ENCODE measurements around the gene AKAP8.
"Not testable (repeated sequence)": the region's sequence is repeated elsewhere in the genome, so short reads cannot be mapped to it uniquely, and the experiment has no call there.

The AKAP8 gene

GRCh38 chr19:15372470-15372869 is 7.1 kb downstream of the AKAP8 start:
- DNase-seq: no peak

DNA sequence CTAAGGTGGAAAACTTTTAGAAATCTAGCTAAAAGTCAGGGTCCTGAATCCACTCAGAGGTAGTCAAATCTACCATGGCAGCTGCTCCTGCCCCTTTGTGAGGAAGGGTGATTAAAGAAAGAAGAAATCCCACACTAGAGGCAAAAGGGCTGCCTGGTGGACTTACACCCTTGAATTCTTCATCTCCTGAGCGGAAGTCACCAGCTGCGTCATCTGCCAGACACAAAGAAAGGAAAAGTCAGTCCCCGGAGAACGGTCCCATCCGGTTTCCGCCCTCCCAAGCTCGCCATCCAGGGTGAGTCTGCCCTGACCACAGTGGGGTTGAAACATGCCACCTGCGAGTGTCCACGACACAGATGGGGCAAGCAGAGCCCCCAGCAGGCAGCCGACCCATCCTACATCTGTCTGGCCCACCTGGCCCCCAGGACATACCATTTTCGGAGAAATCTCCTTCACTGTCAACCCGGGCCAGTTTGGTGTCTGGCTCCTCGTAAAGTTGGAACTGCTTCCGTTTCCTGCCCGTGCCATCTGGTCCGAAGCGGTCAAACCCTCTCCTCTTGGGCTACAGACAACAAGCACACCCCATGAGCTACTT is 7.7 kb downstream of the AKAP8 start:
- DNase-seq: no peak

DNA sequence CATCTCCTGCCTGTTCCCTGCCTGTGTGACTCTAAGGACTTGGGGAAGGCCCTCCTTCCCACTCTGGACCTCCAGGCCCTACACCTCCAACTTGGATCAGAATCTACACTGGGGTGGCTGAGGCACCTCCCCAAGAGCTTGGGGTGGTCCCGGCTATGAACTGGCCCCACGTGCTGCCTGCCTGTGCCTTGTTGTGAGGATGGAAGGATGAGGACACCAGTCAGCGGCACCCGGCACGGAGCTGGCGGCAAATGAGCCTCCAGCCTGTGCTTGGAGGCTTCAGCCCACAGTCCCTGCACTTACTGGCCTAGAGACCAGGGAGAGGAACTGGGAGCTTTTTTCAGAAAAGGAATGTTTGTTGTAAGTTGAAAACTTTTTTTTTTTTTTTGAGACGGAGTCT is 8.5 kb downstream of the AKAP8 start:
- DNase-seq: no peak

DNA sequence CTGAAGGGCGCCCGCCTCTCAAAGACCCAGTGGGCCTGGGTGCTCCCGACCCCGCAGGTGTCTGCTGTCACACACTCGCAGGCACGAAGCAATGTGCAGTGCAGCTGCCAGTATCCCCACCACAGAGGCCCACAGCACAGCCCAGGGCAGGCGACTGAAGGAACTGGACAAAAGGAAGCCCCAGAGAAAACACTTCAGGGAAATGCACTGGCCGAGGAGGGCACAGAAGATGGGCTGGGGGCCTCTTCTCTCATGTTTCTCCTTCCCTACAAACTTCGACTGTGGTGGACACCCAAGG is 10.0 kb downstream of the AKAP8 start:
- DNase-seq: no peak

DNA sequence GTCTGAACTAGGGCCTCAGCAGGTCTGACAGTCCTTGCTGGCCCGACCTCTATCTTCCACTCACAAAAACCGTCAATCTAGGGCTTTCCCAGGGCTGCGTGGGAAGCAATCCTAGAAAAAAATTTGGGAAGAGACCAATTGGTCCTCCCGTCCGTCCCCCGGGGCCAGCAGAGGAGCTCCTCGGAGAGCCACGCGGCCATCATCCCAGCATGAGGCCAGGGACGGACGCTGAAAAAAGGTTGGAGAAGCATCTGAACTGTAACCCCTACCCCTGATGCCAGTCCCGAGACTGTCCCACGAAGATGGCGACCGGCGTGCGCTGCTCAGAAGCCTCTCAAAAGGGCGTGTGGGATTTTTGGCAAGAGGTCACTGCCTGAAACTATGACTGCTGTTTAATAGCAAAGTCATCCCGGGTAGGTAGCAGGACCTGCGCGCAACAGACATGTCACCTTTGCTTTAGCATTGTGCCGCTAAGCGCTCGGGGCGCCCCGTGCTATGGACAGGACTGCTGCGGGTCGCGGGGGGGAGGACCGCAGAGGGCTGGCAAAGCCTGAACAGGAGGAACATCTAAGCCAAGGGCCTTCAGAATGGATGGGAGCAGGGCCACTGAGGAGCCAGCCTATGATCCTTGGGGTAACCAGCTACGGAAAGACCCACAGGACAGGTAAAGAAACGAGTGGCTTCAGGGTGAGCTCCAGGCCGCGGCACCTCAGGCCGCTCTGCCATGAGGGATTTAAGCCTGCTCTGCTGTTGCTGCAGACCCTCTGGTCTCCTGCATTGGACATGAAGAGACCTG is 10.6 kb downstream of the AKAP8 start:
- DNase-seq: no peak

DNA sequence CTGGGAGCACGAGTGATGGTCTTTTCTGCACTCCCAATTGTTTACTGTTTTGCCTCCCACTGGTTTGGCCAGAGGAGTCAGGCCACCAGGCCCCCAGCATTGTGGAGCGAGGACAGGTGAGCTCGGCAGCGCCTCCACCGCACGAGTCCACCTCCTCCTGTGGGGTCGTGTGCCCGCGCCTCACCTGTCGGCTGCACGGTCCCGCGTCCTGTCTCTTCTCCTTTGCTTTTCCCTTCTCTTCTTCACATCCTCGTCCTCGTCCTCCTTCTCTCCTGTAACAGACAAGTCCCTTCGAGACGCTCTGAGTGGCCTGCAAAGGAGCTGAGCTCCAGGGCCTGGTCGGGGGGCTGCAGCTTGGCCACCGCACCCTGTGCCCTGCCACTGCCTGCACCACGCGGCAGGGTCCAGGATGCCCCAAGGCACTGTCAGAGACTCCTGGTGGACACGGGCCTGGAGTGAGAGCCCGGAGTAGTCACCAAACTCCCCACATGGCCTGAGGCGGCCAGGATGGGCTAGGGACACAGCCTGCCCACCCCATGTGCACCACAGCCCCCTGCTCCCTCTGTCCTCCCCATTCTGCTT is 11.4 kb downstream of the AKAP8 start:
- no peak for DNase-seq

DNA sequence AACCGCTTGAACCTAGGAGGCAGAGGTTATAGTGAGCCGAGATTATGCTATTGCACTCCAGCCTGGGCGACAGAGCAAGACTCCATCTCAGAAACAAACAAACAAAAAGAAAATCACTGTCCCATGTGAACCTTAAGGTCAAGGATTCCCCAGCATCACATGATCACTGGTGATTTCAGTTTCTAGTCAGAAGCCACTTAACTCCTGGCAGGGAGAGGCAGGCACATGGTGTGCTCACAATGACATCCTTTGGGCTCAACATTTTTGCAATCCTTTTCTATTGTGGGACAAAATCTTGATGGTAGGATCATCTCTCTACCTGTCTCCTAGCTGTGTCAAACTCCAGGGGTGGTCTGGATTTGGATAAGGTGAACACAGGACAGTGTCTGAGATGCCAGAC is 12.1 kb downstream of the AKAP8 start:
- no peak for DNase-seq

- no peak for DNase-seq
Measured at GRCh38 chr19:15365264-15365663, 14.3 kb downstream of the AKAP8 start.

GRCh38 chr19:15363791-15364190 is 15.8 kb downstream of the AKAP8 start:
- not testable (repeated sequence) for DNase-seq

GRCh38 chr19:15363048-15363447 is 16.5 kb downstream of the AKAP8 start:
- DNase-seq: not testable (repeated sequence)

- not testable (repeated sequence) for DNase-seq
Measured at GRCh38 chr19:15360015-15360414, 19.6 kb downstream of the AKAP8 start.

GRCh38 chr19:15358918-15359317 is 20.7 kb downstream of the AKAP8 start:
- no peak for DNase-seq

- no peak for DNase-seq
Measured at GRCh38 chr19:15357906-15358305, 21.7 kb downstream of the AKAP8 start.

- no peak for DNase-seq
Measured at GRCh38 chr19:15354566-15355296, 24.9 kb downstream of the AKAP8 start.

DNA sequence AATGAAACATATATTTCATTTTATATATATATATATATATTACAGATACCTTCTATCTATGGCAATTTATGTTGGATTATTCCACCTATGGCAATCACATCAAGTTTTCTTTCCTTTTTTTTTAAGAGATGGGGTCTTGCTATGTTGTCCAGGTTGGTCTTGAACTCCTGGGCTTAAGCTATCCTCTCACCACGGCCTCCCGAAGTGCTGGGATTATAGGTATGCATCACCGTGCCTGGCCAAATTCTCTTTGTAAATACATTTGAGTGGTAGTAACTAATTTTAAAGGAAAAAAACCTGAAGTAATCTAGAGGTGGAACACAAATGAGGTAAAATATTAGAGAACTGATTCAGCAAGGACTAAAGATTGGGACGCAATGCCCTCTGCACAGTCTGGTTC is 25.7 kb downstream of the AKAP8 start:
- no peak for DNase-seq

DNA sequence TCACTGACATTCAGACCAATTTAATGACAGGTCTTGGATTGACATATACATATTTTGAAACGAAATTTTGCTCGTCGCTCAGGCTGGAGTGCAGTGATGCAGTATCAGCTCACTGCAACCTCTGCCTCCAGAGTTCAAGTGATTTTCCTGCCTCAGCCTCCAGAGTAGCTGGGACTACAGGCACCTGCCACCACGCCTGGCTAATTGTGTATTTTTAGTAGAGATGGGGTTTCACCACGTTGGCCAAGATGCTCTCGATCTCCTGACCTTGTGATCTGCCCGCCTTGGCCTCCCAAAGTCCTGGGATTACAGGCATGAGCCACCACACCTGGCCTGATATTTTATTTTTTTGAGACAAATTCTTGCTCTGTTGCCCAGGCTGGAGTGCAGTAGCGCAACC is 27.1 kb downstream of the AKAP8 start:
- not testable (repeated sequence) for DNase-seq

DNA sequence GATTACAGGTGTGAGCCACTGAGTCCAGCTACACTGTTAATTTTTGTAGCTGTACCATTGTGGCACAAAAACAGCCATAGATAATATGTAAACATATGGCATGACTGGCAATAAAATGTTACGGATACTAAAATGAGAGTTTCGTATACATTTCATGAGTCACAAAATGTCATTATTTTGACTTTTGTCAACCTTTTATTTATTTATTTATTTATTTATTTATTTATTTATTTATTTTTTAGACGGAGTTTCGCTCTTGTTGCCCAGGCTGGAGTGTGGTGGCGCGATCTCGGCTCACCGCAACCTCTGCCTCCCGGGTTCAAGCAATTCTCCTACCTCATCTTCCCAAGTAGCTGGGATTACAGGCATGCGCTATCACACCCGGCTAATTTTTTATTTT is 38.3 kb downstream of the AKAP8 start:
- DNase-seq: not testable (repeated sequence)

DNA sequence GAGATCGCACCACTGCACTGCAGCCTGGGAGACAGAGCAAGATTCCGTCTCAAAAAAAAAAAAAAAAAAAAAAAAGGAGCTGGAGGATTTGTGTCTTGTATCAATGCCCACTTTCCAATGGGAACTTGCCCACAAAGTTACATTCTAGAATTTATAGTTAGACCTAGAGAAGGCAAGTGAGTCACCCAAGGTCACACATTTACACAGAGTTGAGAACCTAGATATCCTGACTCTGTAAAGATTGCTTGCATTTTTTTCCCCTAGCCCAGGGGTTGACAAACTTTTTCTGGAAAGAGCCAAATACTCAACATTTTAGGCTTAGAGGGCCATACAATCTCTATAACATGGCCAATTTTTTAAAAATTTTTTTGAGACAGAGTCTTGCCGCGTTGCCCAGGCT is 39.5 kb downstream of the AKAP8 start:
- DNase-seq: no peak

DNA sequence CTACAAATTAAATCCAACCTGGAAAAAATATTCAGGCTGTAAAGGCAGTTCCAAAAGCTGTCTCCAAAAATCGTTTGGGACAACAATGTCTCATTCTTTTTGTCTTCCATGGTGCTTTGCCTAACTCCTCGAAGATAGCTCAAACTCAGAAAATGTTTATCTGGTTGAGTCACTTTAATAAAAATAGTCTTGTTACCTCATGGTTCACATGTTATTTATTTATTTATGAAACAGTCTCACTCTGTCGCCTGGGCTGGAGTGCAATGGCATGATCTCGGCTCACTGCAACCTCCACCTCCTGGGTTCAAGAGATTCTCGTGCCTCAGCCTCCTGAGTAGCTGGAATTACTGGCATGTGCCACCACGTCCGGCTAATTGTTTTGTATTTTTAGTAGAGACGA is 42.4 kb downstream of the AKAP8 start:
- DNase-seq: no peak

- not testable (repeated sequence) for DNase-seq
Measured at GRCh38 chr19:15335992-15336391, 43.6 kb downstream of the AKAP8 start.

- peak; percentile 24 for DNase-seq
Measured at GRCh38 chr19:15332311-15332996, 47.1 kb downstream of the AKAP8 start, which contains the start of gene BRD4. Gene BRD4, minus strand, starts transcription at chr19:15332539. Its CDS starts 59,440 bp downstream, at chr19:15273099.

DNA sequence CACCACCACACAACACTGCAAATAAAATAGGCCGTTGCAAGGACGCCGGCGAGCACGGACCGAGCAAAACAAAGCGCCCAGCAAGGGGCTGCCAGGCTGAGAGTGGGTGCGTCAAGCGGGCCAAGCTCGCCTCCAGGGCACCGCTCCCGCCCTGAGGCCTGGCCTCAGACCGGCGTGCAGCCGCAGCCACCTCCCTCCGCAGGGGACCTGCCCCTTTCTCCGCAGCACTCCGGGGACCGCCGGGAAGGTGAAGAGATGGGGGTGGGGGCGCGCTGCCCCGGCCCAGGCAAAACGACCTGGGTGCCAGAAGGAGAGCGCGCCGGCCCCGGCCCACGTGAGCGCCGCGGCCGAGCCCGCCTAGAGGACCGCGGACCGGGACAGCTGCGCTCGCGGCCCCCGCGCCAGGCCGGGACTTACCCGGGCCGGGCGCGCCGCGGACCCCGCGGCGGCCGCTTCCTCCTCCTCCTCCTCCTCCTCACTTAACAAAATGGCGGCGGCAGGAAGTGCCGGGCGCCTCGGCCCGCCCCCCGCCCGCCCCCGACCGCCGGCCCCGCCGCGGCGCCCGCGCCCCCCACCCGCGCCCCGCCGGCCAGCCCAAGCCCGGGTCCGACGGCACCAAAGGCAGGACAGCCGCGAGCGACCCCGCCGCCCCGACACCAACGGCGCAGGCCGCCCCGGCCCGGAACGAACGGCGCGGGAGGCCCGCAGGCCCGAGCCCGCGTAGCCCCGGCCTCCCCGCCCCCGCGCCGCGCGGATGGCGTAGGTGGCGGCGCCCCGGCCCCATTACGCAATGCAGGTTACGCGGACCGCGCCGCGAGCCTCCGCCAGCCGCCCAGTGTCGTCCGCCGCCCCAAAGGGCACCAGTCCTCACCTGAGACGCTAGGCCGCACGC is 47.9 kb downstream of the AKAP8 start:
- no peak for DNase-seq

Measured in T1000 (cell line).